Coronary artery (tissue), 2 donors: ENCODE results near the gene TRIP4.

Experiments used
- DNase-seq: peaks from one replicate; pipeline ENCODE4 v3.0.0-alpha.2; 2017; ENCODE audit warnings: low spot score
- H3K27ac ChIP-seq, 2 donors: fragments of 200-600 bp; sonication (generic); one replicate each; pipeline ENCODE4 v1.5.1; 2016 to 2019
- H3K4me3 ChIP-seq: fragments of 200-600 bp; sonication (generic); 2 replicates; pipeline ENCODE4 v1.5.1; 2016; ENCODE audit warnings: mild to moderate bottlenecking, moderate library complexity
- CTCF ChIP-seq: fragments of 200-600 bp; sonication (generic); IDR thresholded peaks from one replicate; pipeline ENCODE4 v1.5.1; 2019; ENCODE audit warnings: antibody characterized with exemption

TRIP4 gene

DNA sequence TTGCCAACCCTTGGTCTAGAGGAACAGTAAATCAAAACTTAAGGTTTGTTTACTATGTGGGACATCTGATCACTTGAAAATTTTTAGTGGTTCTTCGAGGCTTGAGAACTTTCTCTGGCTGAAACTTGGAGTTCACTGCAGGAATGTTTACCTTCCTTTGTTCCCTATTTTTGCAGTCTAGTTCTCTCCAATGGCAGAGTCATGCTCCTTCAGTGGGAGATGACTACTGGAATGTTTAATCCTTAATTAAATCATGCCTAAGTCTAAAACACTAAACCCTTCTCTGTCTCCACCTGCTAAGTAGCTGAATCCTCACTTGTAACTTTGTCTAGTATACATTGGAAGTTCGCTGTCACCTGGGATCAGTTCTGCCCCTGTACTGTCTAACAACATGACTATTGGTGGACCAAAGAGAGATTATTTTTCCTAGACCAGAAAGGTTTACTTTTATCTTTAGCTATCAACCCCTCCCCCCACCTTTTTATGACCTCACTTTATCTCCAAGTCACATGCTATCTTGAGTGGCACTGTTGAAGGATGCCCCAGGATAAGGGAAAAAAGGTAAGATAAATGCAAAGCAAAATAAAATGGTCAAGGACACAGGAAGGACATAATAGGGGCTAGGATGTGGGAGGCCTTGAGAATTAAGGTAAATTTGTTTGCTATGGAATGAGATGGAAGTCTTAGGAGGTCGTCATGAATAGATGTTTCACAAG lies 71.6 kb downstream of the TRIP4 start:
- no peak overlapping the region for H3K4me3 ChIP-seq
- no peak for DNase-seq
- no peak overlapping the region for H3K27ac ChIP-seq
- TF ChIP-seq CTCF, result no peak

DNA sequence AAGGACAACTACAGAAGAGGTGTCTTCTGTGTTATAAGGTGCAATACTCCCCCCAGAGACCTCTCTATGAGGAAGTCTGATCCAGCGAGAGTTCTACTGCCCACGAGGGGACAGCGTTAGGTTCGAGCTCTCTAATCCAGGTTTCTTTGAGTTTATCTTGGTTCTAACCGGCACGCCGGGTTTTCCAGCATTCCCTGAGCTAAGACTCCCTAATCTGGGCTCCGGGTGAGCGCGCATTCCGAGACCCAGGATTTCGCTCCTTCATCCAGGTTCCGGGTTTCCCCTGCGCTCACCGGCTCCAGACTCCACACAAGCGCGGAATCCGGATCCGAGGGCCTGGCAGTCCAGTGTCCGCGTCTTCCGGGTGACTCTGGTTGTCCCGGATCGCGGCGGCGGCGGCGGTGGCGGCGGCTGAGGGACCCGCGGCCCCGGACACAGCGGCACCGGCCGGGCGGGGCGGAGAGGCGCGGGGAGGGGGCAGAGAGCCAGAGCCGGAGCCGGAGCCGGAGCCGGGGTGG lies 72.6 kb downstream of the TRIP4 start, which contains the start of gene ZNF609:
TSS of gene ZNF609 (plus strand) at position 373 of the 518 bp plus-strand sequence. CDS start 38,842 bp downstream, outside the sequence.
- no peak for TF ChIP-seq CTCF
- DNase-seq, result peak; percentile 95
- peak within 1 kb of the TSS; percentile 83 to 99 for H3K27ac ChIP-seq

DNA sequence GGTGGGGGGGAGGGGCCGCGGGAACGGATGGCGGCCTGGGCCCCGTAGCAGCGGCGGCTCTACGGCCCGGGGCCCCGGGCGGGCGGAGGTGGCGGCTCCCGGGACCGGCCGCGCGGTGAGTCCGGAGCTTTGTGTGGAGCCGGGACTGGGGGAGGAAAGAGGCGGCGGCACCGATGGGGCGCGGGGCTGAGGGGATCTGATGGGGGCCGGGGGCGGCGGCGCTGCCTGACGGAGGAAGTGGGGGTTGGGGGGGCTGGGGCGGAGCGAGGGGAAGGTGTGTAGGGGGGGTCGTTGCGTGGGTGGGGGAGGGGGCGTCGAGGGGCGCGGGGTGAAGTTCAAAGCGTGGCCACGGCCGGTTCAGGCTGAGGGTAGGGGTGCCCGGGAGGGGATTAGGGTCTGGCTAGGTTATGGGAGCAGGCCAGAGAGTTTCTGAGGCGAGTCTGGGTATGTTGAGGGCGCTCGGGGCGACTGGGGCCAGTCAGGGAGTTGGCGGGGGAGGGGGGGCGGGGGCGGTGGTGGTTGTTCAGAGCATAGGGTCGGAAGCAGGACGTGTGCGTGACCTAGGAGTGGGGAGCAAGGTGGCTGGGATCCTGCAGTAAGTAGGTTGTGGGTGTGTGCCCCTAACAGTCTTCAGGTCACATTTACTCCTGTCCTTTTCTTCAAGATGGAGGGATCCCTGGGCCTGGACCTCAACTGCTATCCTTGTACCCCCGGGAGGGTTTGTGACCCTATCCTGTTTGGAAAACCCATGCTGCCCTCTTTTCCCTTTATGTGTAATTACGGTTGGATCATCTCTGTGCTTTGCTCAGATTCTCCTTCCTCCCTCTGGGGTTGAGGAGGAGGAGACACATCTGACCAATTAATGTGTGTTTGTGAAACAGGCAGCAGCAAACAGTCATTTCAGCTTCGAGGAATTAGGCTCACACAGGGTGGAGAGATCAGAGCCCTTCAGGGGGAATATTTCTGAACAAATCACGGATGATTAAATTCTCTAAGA lies 73.4 kb downstream of the TRIP4 start:
- H3K4me3 ChIP-seq, result peak overlapping the region; percentile 98
- peak; percentile 75 for DNase-seq
- TF ChIP-seq CTCF, result no peak
- peak overlapping the region; percentile 83 to 99 for H3K27ac ChIP-seq

More for the DNA sequence above, 72.6 kb downstream of the TRIP4 start, which contains the start of gene ZNF609:
- peak within 1 kb of the TSS; percentile 98 for H3K4me3 ChIP-seq

GRCh38 chr15:64461721-64462162 lies 74.1 kb downstream of the TRIP4 start:
- TF ChIP-seq CTCF, result no peak
- Histone ChIP-seq H3K4me3 (peak overlapping the region; percentile 98), H3K27ac (peak overlapping the region; percentile 83 to 99)
- DNase-seq, result no peak

DNA sequence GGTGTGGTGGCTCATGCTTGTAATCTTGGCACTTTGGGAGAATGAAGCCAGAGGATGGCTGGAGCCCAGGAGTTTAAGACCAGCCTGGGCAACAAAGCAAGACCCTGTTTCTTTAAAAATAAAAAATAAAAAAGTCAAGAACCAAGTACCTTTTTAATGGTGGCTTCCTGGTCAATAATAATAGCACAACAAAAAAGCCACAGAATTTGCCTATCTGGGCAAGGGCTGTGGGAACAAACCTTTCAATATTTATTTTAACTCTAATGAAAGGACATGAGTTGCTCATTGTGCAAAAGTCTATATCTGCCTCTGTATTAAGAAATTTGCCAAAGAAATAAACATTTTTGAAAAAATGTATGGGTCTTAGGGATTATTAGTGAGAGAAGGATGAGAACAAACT lies 74.9 kb downstream of the TRIP4 start:
- no peak for DNase-seq
- Histone ChIP-seq H3K27ac (no peak overlapping the region), H3K4me3 (no peak overlapping the region)
- no peak for TF ChIP-seq CTCF

- no peak overlapping the region for H3K27ac ChIP-seq
- DNase-seq, result no peak
- no peak overlapping the region for H3K4me3 ChIP-seq
- no peak for TF ChIP-seq CTCF
Observed at GRCh38 chr15:64464276-64465005, 76.8 kb downstream of the TRIP4 start.
